BE2C (cell line): Measurements from ENCODE around the gene LIPJ.

Source experiments
- DNase-seq: peaks from one replicate; pipeline ENCODE4 v3.0.0-alpha.2; 2020
- H3K27me3 ChIP-seq: fragments of 250-450 bp; sonication (Bioruptor Pico); 2 replicates; pipeline ENCODE4 v1.5.1; 2020; ENCODE audit warnings: mild to moderate bottlenecking
- H3K36me3 ChIP-seq: fragments of 250-450 bp; sonication (Bioruptor Pico); 2 replicates; pipeline ENCODE4 v1.5.1; 2020; ENCODE audit warnings: mild to moderate bottlenecking
- H3K4me1 ChIP-seq: fragments of 250-450 bp; sonication (Bioruptor Pico); 2 replicates; pipeline ENCODE4 v1.5.1; 2020
- H3K4me3 ChIP-seq: 2 replicates; pipeline ENCODE4 v1.5.1; 2011; ENCODE audit warnings: low read depth, low read length
- H3K9me3 ChIP-seq: fragments of 250-450 bp; sonication (Bioruptor Pico); 2 replicates; pipeline ENCODE4 v1.5.1; 2020
- CTCF ChIP-seq: IDR thresholded peaks from 2 replicates; pipeline ENCODE4 v1.5.1; 2012; ENCODE audit warnings: mild to moderate bottlenecking, low read depth, low read length

Gene LIPJ

GRCh38 chr10:88651101-88651551, 64.6 kb downstream of the LIPJ start:
- no peak for TF ChIP-seq CTCF
- no peaks in the 10 kb centered on the region for H3K27me3 ChIP-seq
- no peaks in the 10 kb centered on the region for H3K4me1 ChIP-seq
- no peak for DNase-seq
- no peak overlapping the region for H3K4me3 ChIP-seq
- H3K36me3 ChIP-seq: no peaks in the 10 kb centered on the region
- H3K9me3 ChIP-seq: no peaks in the 10 kb centered on the region

- H3K36me3 ChIP-seq: no peaks in the 10 kb centered on the region
- H3K27me3 ChIP-seq: no peaks in the 10 kb centered on the region
- no peaks in the 10 kb centered on the region for H3K9me3 ChIP-seq
- no peaks in the 10 kb centered on the region for H3K4me1 ChIP-seq
- DNase-seq: no peak
- no peak for TF ChIP-seq CTCF
- H3K4me3 ChIP-seq: no peak overlapping the region
Measured at GRCh38 chr10:88652616-88653015, 66.1 kb downstream of the LIPJ start.
